ENCODE data around the gene OPHN1. TPM values are rescaled to one million over a fixed set of nuclear protein-coding genes. Genes with fewer than 3 reads are reported as not detected.
"Not testable (repeated sequence)": the region's sequence is repeated elsewhere in the genome, so short reads cannot be mapped to it uniquely, and the experiment has no call there.

OPHN1 gene
- total RNA-seq, 1 donor from 2014 or later, result 10.7 TPM

DNA sequence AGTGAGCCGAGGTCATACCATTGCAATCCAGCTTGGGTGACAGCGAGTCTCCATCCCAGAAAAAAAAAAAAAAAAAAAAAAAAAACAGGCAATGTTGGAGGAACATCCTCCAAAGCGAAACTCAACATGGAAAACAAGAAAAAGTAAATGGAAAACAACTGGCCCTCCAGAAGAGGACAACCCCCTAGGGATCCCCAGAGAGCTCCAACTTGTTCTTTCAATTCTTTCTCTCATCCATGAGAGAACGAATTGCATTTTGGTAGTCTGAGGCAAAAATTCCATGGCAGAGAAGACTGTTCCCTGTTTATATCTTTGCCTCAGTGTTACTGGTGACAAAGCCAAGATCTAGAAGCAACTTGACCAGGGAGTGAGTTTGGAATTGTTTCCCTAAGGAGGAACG is 49.8 kb downstream of the OPHN1 start:
- no peak for DNase-seq
- no peak for ATAC-seq
- Histone ChIP-seq H3K27me3 (ENCODE audit: low read depth) (no peaks in the 10 kb centered on the region), H3K9me3 (no peaks in the 10 kb centered on the region), H3K36me3 (no peaks in the 10 kb centered on the region), H3K27ac (no peak overlapping the region), H3K4me1 (no peaks in the 10 kb centered on the region), H3K4me3 (no peak overlapping the region)
- TF ChIP-seq, protein P1, sequence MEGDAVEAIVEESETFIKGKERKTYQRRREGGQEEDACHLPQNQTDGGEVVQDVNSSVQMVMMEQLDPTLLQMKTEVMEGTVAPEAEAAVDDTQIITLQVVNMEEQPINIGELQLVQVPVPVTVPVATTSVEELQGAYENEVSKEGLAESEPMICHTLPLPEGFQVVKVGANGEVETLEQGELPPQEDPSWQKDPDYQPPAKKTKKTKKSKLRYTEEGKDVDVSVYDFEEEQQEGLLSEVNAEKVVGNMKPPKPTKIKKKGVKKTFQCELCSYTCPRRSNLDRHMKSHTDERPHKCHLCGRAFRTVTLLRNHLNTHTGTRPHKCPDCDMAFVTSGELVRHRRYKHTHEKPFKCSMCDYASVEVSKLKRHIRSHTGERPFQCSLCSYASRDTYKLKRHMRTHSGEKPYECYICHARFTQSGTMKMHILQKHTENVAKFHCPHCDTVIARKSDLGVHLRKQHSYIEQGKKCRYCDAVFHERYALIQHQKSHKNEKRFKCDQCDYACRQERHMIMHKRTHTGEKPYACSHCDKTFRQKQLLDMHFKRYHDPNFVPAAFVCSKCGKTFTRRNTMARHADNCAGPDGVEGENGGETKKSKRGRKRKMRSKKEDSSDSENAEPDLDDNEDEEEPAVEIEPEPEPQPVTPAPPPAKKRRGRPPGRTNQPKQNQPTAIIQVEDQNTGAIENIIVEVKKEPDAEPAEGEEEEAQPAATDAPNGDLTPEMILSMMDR (IDR thresholded peaks at IDR 0.05), result no peak
- intact Hi-C loops (cut with DNase I), result no loop called here

DNA sequence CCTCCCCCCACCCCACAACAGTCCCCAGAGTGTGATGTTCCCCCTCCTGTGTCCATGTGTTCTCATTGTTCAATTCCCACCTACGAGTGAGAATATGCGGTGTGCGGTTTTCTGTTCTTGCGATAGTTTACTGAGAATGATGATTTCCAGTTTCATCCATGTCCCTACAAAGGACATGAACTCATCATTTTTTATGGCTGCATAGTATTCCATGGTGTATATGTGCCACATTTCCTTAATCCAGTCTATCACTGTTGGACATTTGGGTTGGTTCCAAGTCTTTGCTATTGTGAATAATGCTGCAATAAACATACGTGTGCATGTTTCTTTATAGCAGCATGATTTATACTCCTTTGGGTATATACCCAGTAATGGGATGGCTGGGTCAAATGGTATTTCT is 55.7 kb downstream of the OPHN1 start:
- H3K4me3 ChIP-seq; H3K27ac ChIP-seq; DNase-seq; H3K9me3 ChIP-seq; H3K36me3 ChIP-seq; H3K27me3 ChIP-seq (ENCODE audit: low read depth); H3K4me1 ChIP-seq; intact Hi-C loops (cut with DNase I); ATAC-seq: not testable (repeated sequence)

DNA sequence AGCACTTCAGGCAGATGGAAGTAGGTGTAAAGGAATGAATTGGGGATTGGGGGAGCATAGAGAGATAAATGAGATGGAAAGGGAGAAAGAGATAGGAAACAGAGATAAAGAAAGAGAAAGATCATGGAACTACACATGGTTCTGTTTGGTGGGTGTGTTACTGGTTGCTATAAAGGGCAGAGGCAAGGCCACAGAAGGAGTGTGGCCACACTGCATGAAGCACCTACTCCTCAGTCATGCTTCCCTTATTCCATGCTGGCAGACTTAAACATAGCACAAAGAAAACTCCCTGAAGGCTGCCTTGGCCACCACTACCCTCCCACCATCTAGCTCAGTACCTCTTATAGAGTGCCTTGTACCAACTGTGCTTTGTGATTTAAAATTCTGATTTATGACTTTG is 56.9 kb downstream of the OPHN1 start:
- no peak for DNase-seq
- Histone ChIP-seq H3K4me3 (no peak overlapping the region), H3K36me3 (no peaks in the 10 kb centered on the region), H3K9me3 (no peaks in the 10 kb centered on the region), H3K27me3 (ENCODE audit: low read depth) (no peaks in the 10 kb centered on the region), H3K27ac (no peak overlapping the region), H3K4me1 (no peaks in the 10 kb centered on the region)
- no peak for ATAC-seq
- TF ChIP-seq, protein P1 (IDR thresholded peaks at IDR 0.05), result no peak
- intact Hi-C loops (cut with DNase I), result no loop called here

DNA sequence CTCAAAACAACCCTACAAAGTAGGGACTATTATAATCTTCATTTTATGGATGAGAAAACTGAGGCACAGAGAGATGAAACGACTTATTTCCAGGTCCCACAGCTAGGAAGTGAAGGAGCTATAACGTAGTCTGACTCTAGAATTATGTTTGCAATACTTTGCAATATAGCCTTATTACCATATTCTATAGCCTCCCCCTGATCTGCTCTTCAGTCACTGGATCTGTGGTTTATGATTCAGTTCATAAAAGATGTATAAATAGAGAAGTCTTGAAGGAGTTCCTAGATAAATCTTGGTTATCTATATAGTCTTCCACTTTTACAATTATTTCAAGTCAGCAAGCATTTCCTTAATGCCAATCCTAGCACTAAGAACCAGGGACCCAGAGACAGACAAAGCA is 57.5 kb downstream of the OPHN1 start:
- no peak for ATAC-seq
- TF ChIP-seq, protein P1 (IDR thresholded peaks at IDR 0.05), result no peak

DNA sequence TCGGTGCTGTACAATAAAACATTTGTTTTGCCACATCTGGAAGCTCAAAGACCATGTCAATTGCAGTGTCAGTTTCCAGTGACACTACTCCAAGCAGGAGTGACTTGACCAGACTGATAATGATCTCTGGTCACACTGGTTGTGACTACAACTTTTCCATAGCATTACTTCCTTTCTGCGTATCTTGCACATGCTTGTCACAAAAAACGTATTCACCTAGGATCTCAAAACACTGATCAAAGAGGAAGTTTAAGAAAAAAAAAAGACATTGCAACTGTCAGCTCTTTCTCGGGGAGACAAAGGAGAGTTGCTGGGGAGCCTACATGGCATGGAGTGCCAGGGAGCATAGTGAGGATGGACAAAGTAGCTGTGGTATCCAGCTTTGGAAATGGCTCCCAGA is 60.6 kb downstream of the OPHN1 start:
- Histone ChIP-seq H3K27me3 (ENCODE audit: low read depth) (no peaks in the 10 kb centered on the region), H3K9me3 (no peaks in the 10 kb centered on the region), H3K4me1 (no peaks in the 10 kb centered on the region), H3K27ac (no peak overlapping the region), H3K36me3 (no peaks in the 10 kb centered on the region), H3K4me3 (no peak overlapping the region)
- DNase-seq, result no peak
- TF ChIP-seq, protein P1 (IDR thresholded peaks at IDR 0.05), result no peak
- no peak for ATAC-seq
- intact Hi-C loops (cut with DNase I), result no loop called here

More for the DNA sequence above, 57.5 kb downstream of the OPHN1 start:
- H3K27ac ChIP-seq, result no peak overlapping the region
- no peak for DNase-seq
- intact Hi-C loops (cut with DNase I), result no loop called here
- H3K36me3 ChIP-seq, result no peaks in the 10 kb centered on the region
- H3K4me1 ChIP-seq, result no peaks in the 10 kb centered on the region
- no peaks in the 10 kb centered on the region for H3K9me3 ChIP-seq
- no peak overlapping the region for H3K4me3 ChIP-seq
- H3K27me3 ChIP-seq (ENCODE audit: low read depth), result no peaks in the 10 kb centered on the region

DNA sequence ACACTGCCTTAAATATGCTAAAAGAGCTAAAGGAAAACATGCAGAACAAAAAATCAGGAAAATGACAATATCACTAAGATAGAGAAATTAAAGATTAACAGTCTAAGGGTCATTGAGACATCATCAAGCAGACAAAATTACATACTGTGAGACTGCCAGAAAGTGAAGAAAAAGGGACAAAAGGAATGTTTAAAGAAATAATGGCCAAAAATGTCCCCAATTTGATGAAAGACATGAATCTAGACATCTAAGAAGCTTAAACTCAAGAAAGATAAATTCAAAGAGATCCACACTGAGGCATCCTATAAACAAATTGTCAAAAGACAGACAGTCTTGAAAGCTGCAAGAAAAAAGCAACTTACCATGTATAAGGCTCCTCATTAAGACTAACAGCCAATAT is 63.7 kb downstream of the OPHN1 start:
- Histone ChIP-seq H3K9me3 (no peaks in the 10 kb centered on the region), H3K36me3 (no peaks in the 10 kb centered on the region), H3K4me3 (no peak overlapping the region), H3K27me3 (ENCODE audit: low read depth) (no peaks in the 10 kb centered on the region), H3K27ac (no peak overlapping the region), H3K4me1 (no peaks in the 10 kb centered on the region)
- ATAC-seq, result no peak
- no peak for DNase-seq
- intact Hi-C loops (cut with DNase I), result no loop called here
- TF ChIP-seq, protein P1 (IDR thresholded peaks at IDR 0.05), result no peak

All from lower lobe of right lung (tissue), 2 donors.